Esophagus squamous epithelium (tissue), 4 donors: Measurements from ENCODE around the gene MALRD1.

ENCODE experiments used
- POLR2A ChIP-seq, 4 donors: fragments of 450-650 bp; IDR thresholded peaks; one replicate each; pipeline ENCODE4 v1.6.1; 2017; ENCODE audit warnings: antibody characterized with exemption in 4 of 4, mild to moderate bottlenecking in 4 of 4, moderate library complexity in 3 of 4
- TF ChIP-seq, protein P1 (sequence below), 6 experiments: fragments of 450-650 bp in 4 of 6; fragments of 200-600 bp in 2 of 6; sonication (generic) in 2 of 6; IDR thresholded peaks; one replicate each; pipeline ENCODE4 v1.5.1; 2016 to 2019; ENCODE audit warnings: antibody characterized with exemption in 6 of 6, mild to moderate bottlenecking in 4 of 6, moderate library complexity in 4 of 6

DNA sequence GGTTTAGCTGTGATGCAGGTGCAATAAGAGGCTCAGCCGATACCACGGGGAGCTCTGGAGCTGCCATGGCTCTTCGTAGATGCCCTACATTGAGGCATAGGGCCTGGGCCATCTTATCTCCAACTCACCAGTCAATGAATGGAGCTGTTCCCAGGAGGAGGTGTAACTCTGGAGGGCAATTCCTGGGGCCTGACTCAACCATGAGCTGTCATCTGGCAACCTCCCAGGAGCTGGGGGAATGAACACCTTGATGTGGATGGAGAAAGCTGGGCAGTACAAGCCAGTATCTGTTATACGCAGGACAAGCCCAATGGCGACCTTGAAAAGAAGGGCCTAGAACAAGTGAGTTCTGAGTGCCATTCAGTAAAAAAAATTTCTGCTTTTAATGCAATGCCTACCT is 543.7 kb downstream of the MALRD1 start:
- TF ChIP-seq, protein P1, sequence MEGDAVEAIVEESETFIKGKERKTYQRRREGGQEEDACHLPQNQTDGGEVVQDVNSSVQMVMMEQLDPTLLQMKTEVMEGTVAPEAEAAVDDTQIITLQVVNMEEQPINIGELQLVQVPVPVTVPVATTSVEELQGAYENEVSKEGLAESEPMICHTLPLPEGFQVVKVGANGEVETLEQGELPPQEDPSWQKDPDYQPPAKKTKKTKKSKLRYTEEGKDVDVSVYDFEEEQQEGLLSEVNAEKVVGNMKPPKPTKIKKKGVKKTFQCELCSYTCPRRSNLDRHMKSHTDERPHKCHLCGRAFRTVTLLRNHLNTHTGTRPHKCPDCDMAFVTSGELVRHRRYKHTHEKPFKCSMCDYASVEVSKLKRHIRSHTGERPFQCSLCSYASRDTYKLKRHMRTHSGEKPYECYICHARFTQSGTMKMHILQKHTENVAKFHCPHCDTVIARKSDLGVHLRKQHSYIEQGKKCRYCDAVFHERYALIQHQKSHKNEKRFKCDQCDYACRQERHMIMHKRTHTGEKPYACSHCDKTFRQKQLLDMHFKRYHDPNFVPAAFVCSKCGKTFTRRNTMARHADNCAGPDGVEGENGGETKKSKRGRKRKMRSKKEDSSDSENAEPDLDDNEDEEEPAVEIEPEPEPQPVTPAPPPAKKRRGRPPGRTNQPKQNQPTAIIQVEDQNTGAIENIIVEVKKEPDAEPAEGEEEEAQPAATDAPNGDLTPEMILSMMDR (IDR thresholded peaks at IDR 0.05): no peak
- no peak for TF ChIP-seq POLR2A (IDR thresholded peaks at IDR 0.05)
